Tibial artery (tissue), 4 donors: Measurements from ENCODE around the gene PPARA.

Experiments used
- DNase-seq, 2 donors: peaks; one replicate each; pipeline ENCODE4 v3.0.0-alpha.2; 2019
- H3K27ac ChIP-seq, 2 donors: fragments of 200-600 bp; sonication (generic) in 1 of 2; 1 replicate in 1 of 2; 2 replicates in 1 of 2; pipeline ENCODE4 v1.5.1; 2018 to 2019; ENCODE audit warnings: mild to moderate bottlenecking in 1 of 2
- H3K27me3 ChIP-seq, 2 donors: fragments of 200-600 bp; sonication (generic) in 1 of 2; one replicate each; pipeline versions ENCODE4 v1.5.1 to v1.6.0; 2016 to 2019
- H3K36me3 ChIP-seq, 3 donors: fragments of 200-600 bp; sonication (generic) in 2 of 3; one replicate each; pipeline ENCODE4 v1.5.1; 2016 to 2019; ENCODE audit warnings: mild to moderate bottlenecking in 2 of 3
- H3K4me1 ChIP-seq, 4 donors: fragments of 200-600 bp; sonication (generic) in 2 of 4; 1 replicate in 3 of 4; 2 replicates in 1 of 4; pipeline ENCODE4 v1.5.1; 2016 to 2019
- H3K4me3 ChIP-seq, 2 donors: fragments of 200-600 bp; sonication (generic) in 1 of 2; 1 replicate in 1 of 2; 2 replicates in 1 of 2; pipeline ENCODE4 v1.5.1; 2018 to 2019; ENCODE audit warnings: mild to moderate bottlenecking in 2 of 2
- H3K9me3 ChIP-seq, 3 donors: fragments of 200-600 bp; sonication (generic) in 1 of 3; one replicate each; pipeline ENCODE4 v1.5.1; 2016 to 2019
- CTCF ChIP-seq, 2 experiments: fragments of 200-600 bp in 1 of 2; fragments of 450-650 bp in 1 of 2; IDR thresholded peaks; one replicate each; pipeline ENCODE4 v1.5.1; 2017 to 2019; ENCODE audit warnings: antibody characterized with exemption in 2 of 2, mild to moderate bottlenecking in 1 of 2, moderate library complexity in 1 of 2
- intact Hi-C: fragments of 100-400 bp; cut with DNase I; formaldehyde crosslinking; loops from one replicate; pipeline ENCODE4 v1.15.0; 2023; ENCODE audit warnings: low total_unique reads

The PPARA gene

DNA sequence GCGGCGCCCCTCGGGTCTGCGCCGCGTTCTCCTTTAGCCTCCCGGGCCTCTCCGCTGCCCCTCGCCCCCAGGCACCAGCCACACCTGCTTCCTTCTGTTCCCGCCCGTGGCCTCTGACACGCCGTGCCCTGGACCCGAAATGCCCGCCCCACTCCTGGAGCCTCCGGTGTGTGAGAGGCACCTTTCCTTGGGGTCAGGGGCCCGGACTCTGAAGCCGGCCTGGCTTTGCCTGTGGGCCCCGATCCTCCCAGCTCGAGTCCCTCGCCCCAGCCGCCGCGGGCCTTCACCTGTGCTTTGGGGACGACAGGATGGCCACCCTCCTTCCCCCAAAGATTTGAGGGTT, 100.4 kb downstream of the PPARA start:
- H3K4me3 ChIP-seq = peak overlapping the region; percentile 70
- peaks cover 0 to 23% (median 15%) of the 10 kb centered on the region in 4 donors for H3K4me1 ChIP-seq
- TF ChIP-seq CTCF (IDR thresholded peaks at IDR 0.05) = no peak
- peaks cover 0 to 9% (median 0%) of the 10 kb centered on the region in 3 donors for H3K36me3 ChIP-seq
- no peaks in the 10 kb centered on the region for H3K9me3 ChIP-seq
- no peaks in the 10 kb centered on the region for H3K27me3 ChIP-seq
- intact Hi-C loops = loop anchor here (10.0 kb wide), 1 partner anchor 126 kb away; no protein-coding TSS in a partner anchor
- DNase-seq = no peak
- H3K27ac ChIP-seq = peak overlapping the region; percentile 84 to 85

DNA sequence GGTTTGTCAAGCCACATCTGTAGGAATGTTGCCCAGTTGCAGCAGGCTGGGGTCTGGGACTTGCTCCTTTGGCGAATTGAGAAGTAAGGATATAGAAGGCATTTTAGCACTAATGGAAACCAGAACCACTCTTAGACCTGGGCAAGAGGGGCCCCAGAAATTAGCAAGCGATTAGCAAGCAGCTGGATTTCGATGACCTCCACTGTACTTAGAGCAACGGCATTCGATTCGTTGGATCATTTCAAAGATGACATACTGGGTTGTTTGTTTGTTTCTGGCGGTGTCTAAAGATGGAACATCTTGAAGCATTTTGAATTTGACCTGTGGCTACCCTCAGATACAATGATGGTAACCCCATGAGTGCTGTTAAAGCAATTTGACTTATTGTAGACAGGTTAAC, 100.9 kb downstream of the PPARA start:
- no peaks in the 10 kb centered on the region for H3K9me3 ChIP-seq
- peak overlapping the region; percentile 70 for H3K4me3 ChIP-seq
- DNase-seq = no peak
- no peaks in the 10 kb centered on the region for H3K27me3 ChIP-seq
- TF ChIP-seq CTCF (IDR thresholded peaks at IDR 0.05) = no peak
- H3K36me3 ChIP-seq = peaks cover 0 to 6% (median 0%) of the 10 kb centered on the region in 3 donors
- H3K27ac ChIP-seq = peak overlapping the region in 1 of 2 donors; percentile 85
- peaks cover 0 to 23% (median 15%) of the 10 kb centered on the region in 4 donors for H3K4me1 ChIP-seq
- intact Hi-C loops = loop anchor here (10.0 kb wide), 1 partner anchor 126 kb away; no protein-coding TSS in a partner anchor

- H3K27ac ChIP-seq = no peak overlapping the region
- H3K36me3 ChIP-seq = no peaks in the 10 kb centered on the region
- H3K4me3 ChIP-seq = no peak overlapping the region
- no peaks in the 10 kb centered on the region for H3K9me3 ChIP-seq
- H3K4me1 ChIP-seq = peaks cover 0 to 23% (median 15%) of the 10 kb centered on the region in 4 donors
- TF ChIP-seq CTCF (IDR thresholded peaks at IDR 0.05) = no peak
- intact Hi-C loops = loop anchor here (10.0 kb wide), 1 partner anchor 127 kb away; no protein-coding TSS in a partner anchor
- DNase-seq = no peak
- H3K27me3 ChIP-seq = no peaks in the 10 kb centered on the region
These were observed 101.6 kb downstream of the PPARA start for GRCh38 chr22:46251816-46252380.

DNA sequence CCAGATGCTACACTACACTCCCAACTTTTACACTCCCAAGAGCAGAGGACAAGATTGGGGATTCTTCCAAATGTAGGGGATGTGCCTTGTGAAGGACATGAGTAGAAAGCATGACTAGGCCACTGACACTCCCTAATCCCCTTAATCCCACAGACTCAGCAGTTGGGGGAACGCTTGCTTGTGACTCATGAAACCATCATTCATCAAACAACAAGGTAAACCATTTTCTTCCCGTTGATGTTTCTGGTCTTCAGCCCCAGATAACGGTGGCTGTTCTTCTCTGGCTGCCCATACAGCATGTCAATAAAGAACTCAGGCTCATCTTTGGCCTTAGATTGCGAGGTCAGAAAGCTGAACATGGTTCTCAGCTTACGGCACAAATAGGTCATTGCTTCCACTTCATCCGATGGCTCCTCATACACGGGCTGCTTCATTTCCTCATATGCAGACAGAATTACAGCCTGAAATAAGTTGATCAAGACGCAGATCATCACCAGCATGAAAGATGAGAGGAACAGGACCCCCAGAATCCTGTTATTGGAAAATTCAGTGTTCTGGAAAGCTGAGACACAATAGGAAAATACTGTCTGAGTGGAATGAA, 106.1 kb downstream of the PPARA start:
- H3K4me3 ChIP-seq = no peak overlapping the region
- TF ChIP-seq CTCF (IDR thresholded peaks at IDR 0.05) = no peak
- H3K36me3 ChIP-seq = no peaks in the 10 kb centered on the region
- no peak overlapping the region for H3K27ac ChIP-seq
- peaks cover 0 to 12% (median 0%) of the 10 kb centered on the region in 3 donors for H3K9me3 ChIP-seq
- intact Hi-C loops = loop anchor here (10.0 kb wide), 1 partner anchor 132 kb away; no protein-coding TSS in a partner anchor
- peaks cover 0 to 10% of the 10 kb centered on the region in 2 donors for H3K27me3 ChIP-seq
- H3K4me1 ChIP-seq = peaks cover 0 to 2% (median 0%) of the 10 kb centered on the region in 4 donors
- no peak for DNase-seq

DNA sequence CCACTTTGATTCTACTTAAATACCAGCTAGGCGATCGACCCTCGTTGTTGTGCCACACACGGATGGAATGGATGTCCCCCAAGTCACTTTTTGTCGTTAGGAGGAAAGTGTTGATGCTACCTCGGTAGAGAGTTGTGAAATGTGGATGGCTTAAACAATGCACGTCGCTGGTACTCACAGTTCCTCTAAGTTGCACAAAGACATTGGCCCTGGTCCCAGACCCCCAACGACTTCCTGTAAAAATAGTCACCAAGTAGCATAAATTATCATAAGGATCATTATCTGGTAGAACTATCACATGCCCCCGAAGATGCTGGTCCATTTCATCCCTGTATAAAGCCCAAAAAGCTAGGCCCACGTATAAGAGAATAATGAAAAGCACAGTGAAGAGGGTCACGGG, 109.0 kb downstream of the PPARA start:
- H3K27me3 ChIP-seq = peaks cover 0 to 19% of the 10 kb centered on the region in 2 donors
- no peak for TF ChIP-seq CTCF (IDR thresholded peaks at IDR 0.05)
- no peaks in the 10 kb centered on the region for H3K36me3 ChIP-seq

More for the DNA sequence above, 109.0 kb downstream of the PPARA start:
- no peak overlapping the region for H3K4me3 ChIP-seq
- intact Hi-C loops = loop anchor here (10.0 kb wide), 1 partner anchor 135 kb away; no protein-coding TSS in a partner anchor
- peaks cover 0 to 7% (median 3%) of the 10 kb centered on the region in 4 donors for H3K4me1 ChIP-seq
- no peak for DNase-seq
- peaks cover 0 to 12% (median 0%) of the 10 kb centered on the region in 3 donors for H3K9me3 ChIP-seq
- H3K27ac ChIP-seq = no peak overlapping the region
